ENCODE measurements around the gene MAML2.
"Not testable (repeated sequence)": the region's sequence is repeated elsewhere in the genome, so short reads cannot be mapped to it uniquely, and the experiment has no call there.

The MAML2 gene

DNA sequence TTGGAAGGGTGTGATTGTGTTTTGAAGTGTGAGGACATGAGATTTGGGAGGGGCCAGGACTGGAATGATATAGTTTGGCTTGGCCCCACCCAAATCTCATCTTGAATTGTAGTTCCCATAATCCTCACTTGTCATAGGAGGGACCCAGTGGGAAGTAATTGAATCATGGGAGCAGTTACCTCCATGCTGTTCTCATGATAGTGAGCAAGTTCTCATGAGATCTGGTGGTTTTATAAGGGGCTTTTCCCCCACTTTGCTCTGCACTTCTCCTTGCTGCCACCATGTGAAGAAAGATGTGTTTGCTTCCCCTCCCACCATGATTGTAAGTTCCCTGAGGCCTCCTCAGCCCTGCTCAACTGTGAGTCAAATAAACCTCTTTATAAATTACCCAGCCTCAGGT, 71.6 kb downstream of the MAML2 start:
- not testable (repeated sequence) for DNase-seq (ENCODE audit: low read depth)

DNA sequence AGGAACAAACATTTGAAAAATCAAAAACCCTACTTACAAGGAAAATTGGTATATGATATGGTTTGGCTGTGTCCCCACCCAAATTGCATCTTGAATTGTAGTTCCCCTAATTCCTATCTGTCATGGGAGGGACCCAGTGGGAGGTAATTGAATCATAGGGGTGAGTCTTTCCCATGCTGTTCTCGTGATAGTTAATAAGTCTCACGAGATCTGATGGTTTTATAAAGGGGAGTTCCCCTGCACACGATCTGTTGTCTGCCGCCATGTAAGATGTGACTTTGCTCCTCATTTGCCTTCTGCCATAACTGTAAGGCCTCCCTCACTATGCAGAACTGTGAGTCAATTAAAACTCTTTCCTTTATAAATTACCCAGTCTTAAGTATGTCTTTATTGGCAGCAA, 74.5 kb downstream of the MAML2 start:
- DNase-seq (ENCODE audit: low read depth) = not testable (repeated sequence)

DNA sequence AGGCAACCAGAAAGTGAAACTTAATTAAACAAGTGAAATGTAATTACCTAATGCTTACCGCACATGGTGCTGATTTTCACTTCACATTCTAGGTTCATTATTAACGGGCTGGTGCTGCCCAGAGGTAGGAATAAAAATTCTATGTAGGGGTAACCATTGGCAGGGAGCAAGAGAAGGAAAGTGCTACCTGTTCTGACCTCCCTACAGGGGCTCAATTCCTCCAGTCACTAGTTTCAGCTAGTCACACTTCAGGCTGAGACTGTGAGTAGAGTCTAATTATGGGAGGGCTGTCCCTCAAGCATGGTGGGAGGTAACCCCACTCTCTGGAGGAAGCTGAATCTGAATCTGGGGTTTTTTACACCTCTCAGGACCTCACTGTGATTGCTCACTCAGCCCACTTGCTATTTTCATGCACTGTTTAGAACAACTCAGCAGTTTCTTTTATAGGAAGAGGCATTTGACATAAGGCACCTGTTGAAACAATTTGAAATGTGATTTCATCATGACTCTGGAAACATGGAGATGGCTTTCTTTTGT, 75.4 kb downstream of the MAML2 start:
- no peak for DNase-seq (ENCODE audit: low read depth)

DNA sequence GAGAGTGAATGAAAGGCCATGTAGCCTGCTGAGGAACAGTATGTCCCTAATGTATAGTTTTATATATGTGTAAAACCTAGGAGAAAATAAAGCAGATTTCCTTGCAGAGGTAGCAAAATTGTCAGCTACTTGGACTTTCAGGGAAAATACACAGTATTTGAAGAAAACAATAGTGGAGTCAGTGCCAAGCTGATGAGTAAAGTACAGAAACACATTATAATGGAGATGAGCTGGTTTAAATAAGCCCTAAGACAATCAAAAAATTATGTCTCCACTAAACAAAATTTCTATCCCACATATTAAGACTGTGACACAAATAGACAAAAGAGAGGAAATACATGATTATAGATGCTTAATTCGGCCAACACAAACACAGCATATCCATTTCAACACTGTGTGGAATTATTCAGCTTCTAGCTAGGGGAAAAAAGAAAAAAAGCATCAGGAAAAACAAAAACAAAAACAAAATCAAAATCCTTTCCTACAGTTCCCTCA, 75.9 kb downstream of the MAML2 start:
- no peak for DNase-seq (ENCODE audit: low read depth)

DNA sequence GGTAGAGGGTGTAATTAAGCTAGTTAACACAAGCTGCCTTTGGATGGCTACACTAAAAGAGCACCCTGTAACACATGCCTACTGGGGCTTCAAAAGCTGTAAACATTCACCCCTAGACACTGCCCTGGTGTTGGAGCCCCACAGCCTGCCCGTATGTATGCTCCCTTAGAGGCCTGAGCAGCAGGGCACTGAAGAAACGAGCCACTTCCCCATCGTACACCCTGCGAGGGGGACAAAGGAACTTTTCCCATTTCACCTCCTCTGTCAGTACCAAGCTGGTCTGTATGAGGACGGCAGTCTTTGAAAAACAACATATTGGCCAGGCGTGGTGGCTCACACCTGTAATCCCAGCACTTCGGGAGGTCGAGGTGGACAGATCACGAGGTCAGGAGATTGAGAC, 77.0 kb downstream of the MAML2 start:
- DNase-seq (ENCODE audit: low read depth) = no peak

DNA sequence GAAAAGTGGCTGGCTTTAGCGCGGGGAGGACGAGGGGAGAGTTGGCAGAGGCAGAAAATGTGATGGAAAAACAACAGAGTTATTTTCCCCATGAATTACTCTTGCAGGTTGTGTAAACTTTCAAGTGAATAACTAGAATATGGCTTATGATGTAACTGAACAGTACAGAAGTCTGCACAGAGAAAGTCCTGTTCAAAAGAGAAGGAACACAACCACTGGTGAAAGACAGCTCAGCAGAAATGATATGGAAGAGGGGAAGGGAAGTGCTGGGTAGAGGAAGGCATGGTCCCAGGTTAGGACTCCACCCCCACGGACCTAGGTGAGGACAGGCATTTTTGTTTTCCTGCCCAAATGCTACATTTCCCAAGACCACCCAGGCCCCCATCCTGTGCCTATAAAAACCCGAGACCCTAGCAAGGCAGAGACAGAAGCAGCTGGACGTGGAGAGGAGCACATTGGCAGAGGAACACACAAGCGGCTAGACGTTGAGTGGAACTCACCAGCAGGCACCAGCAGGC, 77.7 kb downstream of the MAML2 start:
- no peak for DNase-seq (ENCODE audit: low read depth)

DNA sequence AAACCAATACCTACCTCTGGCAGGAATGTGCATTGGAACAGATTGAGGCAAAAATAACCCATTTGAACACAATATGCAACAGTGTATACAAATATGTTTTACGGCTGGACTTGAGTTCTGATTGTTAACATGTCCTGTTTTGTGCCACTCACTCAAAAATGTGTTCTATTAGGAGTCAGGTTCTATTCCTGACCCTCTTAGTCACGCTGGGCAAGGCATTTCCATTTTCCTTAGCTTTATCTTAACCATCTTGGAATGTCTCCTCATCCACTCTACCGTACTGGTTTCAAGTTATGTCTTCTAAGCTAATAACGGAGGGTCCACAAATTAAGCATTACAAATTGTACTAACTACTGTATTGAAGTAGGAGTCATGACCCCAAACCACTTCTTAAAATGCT, 78.6 kb downstream of the MAML2 start:
- no peak for DNase-seq (ENCODE audit: low read depth)

DNA sequence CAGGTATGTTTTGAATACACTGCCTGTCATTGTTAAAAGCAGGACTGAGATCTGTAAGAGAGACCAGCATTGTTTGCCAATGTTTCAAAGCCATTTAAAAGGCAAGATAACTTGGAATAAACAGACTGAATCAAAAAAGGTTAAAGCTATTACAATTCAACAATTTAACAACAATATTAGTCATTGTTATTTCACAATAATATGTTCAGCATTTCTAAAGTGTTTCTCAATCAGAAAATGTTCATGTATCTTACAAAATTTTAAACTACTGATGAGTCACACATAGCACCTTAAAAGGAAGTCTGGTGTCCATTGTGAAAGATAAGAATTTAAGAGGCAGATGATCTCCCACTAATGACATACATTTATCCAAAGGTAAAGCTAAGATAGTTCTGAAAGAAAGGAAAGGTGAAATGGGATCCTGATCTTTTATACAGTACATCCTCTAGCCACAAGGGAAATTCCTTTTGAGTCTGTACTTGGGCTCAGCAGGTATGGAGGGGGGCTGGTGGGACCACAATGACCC, 79.7 kb downstream of the MAML2 start:
- DNase-seq (ENCODE audit: low read depth) = peak; percentile 80

DNA sequence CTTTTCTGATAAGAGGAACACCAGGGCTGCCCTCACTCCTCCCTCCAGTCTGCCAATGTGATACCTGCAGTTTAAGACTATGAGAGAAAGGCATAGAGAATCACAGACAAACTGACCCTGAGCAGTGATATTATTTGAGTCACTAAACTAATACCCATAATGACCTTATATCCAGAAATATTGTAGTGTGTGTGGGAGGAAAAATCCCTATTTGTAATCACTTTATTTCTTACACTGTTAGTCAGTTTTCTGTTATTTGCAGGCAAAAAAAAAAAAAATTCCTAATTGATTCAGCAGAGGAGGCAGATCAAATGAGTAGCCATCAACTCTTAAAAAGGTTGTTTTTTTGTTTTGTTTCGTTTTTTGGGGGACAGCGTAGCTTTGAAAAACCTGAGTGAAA, 82.5 kb downstream of the MAML2 start:
- DNase-seq (ENCODE audit: low read depth) = no peak

DNA sequence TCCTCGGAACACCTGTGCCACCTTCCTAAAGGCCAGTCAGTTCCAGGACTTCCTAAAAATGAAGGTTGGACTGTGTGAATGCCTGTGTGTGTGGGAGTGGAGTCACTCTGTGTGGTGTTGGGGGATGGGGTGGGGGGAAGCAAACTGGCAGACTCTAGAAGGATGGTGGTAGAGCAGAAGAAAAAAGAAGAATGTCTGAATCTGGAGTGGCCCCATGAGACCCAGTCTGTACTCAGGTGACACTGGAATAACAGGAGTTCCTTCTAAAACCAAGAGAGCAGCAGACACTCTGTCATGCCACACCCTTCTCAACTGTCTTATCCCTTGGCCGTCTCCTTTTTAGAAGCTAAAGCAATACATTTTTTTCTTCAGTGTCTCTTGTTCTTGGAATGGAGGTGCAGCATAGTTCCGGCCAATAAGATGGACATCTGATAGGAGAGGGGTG, 82.9 kb downstream of the MAML2 start:
- DNase-seq (ENCODE audit: low read depth) = no peak

DNA sequence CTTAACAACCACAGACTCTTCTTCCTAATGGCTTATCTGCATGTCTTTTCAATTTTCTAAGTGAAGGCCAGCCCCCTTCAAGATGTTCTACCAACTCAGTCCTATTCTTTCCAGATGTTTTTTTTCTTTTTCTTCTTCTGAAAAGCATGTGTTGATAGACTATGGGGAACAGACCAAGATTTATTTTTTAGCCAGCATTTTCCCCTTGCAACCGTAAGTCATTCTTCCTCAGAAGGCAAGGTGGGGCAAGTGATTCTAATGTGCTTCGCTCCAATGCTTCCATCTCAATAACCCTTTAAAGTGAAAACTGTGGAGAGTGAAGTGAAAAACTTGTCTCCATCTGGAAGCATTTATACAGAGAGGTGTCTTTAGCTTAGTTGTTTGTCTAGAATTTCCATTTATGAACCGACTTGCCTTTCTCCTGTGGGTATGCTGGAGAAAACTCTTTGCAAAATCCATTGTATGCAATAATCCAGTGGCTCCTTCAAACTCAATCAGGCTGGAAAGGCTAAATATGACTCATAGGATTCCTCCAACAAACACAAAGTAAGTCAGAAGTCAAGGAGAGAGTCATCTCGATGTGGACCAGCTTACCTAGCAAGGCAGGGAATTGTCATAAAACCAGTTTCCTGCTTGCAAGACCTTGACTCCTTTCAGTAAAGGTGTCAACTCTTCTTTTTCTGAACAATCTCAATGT, 83.7 kb downstream of the MAML2 start:
- DNase-seq (ENCODE audit: low read depth) = peak; percentile 36

DNA sequence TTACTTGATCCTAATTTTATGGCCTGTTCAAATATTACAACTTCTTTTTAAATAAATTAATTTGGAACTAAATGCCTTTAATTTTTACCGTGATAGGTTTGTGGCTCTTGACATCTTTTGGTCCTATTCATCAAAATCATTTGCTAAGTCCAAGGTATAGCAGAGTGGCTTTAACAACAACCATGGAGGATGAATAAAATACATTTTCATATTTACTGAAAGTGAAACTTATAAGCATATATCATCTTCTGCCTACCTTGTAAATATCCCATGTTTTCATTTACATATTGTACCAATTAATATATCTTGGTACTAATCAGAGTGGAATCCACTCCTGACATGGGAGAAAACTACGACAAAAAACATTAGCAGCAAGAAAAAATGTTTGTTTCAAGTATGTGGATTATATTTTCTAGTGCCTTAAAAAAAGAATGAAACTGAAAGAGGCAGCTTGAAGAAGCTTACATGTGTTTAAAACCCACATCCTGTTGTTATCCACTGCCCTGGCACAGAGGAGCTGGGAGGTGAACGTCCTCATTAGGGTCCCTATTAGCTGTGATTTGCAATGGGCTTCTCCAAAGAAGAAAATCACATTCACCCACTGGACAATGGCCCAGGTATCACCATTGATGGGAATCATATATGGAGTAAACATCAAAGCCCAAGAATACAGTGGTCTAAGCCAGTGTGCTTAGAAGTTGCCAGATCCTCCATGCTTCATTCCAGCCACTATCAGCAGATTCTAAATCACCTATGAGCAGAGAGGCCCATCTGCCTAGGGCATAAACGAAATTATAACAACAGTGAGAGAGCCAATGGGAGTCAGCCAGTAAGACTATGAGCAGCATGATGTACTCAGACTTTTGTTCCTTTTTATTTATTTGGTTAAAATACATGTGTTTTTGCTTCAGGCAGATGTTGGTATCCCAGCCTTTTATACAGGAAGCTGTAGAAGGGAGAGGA, 84.7 kb downstream of the MAML2 start:
- DNase-seq (ENCODE audit: low read depth) = no peak

DNA sequence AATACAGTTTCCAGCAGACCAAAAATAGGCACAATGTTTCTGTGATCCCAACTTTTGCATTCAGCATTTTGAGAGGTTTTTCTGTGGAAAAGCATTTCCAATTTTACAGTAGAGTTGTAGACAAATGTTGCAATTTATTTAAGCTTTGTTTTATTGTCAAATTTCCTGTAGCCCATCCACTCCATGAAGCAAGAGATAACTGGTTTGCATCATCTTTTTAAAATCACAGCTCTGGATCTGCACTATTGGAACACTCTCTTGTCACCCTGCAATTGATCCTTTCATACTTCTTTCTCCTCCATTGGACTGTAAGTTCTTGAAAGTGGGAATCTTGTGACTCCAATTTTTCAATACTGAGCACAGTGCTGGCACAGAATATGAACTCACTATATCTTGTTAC, 86.0 kb downstream of the MAML2 start:
- DNase-seq (ENCODE audit: low read depth) = no peak

DNA sequence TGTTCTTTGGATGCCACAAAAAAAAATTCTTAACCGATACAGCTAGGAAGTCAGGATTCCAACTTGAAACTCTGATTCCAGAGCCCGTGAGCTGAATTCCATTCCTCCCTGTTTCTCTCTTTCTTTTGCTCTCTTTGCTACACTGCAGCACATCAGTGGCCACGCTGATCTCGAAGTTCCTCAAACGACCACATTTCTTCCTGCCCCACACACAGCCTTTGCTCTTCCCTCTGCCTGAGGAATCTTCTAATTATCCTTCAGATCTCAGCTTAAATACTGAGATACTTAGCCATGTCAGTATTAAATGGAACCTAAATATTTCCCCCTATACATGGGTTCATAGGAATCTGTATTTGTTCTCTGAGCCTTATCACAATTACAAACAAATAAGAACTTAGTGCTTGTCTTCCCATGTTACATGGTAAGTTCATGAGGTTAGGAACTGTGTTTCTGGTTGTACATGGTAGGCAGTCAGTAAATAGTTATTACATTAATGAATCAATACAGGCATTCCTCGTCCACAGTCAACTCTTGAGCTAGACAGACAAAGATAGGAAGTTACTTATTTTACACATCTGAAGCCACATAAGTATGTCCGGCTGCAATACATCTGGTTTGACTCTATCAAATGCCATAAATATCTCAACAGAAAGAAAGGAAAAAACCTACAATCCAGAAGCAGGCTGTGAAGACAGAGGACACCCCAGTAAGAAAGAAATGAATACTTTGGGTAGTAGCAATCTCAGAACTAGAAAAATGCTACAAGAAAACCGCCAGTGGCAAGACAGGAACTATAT, 86.6 kb downstream of the MAML2 start:
- no peak for DNase-seq (ENCODE audit: low read depth)

DNA sequence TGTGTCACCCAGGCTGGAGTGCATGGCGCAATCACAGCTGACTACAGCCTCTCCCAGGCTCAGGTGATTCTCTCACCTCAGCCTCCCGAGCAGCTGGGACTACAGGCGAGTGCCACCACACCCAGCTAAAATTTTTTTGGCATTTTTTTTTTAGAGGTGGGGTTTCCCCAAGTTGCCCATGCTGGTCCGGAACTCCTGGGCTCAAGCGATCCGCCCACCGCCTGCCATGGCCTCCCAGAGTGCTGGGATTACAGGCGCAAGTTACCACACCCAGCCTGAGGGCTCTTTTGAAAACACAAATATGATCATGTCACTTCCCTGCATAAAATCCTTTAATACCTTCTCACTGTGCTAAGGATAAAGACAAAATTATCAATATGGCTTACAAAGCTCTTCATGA, 88.1 kb downstream of the MAML2 start:
- DNase-seq (ENCODE audit: low read depth) = no peak

DNA sequence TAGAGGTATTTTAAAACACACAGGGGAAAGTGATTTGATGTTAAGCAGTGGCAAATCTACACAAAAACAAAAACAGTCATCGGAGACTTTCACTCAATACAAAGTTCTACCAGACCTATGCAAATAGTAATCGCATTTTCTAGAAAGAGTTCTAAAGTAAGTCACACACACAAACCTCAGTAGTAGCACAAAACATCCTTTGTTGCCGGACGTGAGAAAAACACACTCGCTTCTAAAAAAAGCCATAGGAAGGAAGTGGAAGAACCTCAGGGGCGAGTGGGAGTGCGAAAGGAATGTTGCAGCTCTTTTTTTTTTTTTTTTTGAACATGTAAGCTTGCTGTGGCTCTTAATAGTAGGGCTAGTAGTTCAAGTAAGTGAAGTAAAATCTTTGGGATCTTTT, 88.9 kb downstream of the MAML2 start:
- no peak for DNase-seq (ENCODE audit: low read depth)

DNA sequence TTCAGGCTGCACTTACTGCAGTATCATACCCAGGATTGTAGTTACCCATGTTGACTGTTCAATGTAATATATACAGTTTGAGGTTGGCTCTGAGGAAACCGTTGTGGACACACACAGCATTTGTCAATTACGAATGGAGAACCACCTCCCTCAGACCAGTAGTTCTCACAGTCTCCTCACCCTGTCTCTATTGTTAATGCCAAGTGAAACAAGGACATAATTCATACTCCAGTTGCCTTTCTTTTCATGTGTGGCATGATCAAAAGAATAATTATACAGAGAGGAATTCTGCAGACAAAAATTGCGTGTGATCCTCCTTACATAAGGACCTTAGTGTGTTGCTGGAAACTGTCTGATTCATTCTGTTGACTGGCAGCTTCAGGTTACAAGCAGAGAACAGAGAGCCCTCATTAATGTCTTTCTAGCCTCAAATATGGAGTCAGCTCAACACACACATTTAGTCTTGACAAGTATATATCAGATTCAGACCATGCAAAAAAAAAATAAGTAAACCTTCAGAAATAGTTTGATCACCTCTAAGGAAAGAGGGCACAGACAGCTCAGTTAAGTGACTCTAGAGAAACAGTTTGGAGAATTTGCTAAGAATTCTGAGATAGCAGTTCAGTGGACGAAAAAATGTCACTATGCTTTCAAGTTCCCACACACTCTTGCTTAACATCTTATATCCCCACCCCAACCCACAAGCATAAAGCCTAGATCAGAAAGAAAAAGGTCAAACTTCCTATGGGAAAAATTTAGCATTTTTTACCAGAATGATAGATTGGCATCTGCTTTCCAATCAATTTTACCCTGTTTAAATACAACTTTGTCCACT, 96.1 kb downstream of the MAML2 start:
- DNase-seq (ENCODE audit: low read depth) = no peak

DNA sequence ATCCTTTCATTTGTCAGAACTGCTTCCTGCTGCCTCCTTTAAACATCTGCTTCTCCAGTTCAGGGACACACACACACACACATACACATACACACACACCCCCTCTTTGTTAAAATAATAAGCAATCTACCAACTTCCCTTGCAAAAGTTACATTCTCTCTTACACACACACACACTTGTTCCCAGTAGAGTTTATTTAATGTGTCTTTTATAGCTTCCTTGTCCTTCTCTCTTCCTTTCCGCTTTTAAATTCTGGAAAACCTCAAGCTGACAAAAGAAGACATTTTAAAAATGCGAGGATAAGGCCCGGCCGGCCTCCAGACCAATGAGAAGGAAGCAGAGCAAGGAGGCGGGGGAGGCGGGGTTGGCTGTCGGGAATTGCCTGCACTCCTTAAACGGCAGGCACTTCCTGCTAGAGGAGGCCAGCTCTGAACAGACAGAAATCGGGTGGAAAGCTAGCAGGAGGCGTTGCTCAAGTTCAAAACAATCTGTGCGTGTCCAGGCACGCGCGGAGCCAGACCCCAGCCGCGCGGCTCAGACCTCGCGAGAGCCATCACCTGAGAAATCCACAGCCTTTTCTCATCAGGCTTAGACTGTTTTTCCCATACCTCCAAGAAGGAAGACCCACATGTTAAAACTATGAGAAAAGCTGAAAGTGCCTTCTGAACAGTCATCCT, 99.9 kb downstream of the MAML2 start:
- peak; percentile 87 for DNase-seq (ENCODE audit: low read depth)

DNA sequence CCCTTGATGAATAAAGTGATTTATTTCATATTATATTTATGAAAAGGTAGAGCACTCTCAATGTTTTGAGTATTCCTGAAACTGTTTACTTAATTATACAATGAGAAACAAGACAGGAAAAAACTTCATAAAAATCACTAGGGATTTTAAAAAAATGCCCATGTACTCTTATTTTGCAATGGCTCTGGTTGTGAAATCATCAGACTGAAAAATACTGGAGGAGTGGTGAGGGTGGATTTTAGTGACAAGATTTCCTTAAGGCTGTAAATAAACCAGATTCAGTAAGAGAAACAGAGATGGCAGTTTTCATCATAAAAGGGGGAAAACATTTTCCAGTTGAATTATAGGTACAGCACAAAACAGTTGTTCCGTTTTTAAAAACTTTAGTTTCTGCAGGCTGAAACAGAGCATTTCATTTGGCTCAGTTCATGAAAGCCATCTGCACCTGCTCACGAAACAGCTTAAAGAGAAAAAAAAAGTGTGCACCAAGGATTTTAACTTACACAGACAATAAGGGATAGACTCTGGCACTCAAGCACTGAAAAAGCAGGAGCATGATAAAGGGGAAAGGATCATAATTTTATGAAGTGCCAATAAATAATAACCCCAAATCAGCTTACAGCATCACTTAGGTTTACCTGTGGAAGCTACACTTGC, 100.7 kb downstream of the MAML2 start:
- no peak for DNase-seq (ENCODE audit: low read depth)

Measured in HS-5 (cell line).